ENCODE data around the gene GNB1L. TPM values are rescaled to one million over a fixed set of nuclear protein-coding genes. Genes with fewer than 3 reads are reported as not detected.

Gene GNB1L
- total RNA-seq, 1 experiment from 2014 or later, result 18.0 TPM

DNA sequence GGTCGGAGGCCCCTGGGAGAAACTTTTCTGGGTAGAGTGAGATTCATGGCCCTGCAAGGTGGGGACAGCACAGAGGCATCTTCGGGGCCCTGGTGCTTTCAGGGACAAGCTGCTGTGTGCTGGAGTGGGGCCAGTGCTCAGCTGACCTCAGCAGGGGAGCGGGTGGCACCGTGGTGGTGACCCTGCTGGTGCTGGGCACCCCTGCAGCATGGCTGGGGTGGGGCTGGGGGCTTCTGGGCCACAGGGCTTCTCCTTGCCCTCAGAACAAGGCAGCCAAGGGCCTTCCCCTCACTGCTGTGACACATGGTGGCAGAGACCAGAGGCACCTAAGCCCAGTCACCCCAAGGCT lies 24.9 kb upstream of the GNB1L start:
- Mint-ChIP-seq H3K27me3 (ENCODE audit: low read depth) (no peaks in the 10 kb centered on the region; the same call in 1 of the 2 replicates), H3K9me3 (no peaks in the 10 kb centered on the region), H3K4me1 (peaks cover 30% of the 10 kb centered on the region), H3K4me3 (no peak overlapping the region), H3K36me3 (no peaks in the 10 kb centered on the region), H3K27ac (no peak overlapping the region)
- TF ChIP-seq IRF2 (CRISPR knock-in tag; IDR thresholded peaks at IDR 0.05; ENCODE audit: borderline replicate concordance, low read depth), result no peak
- TF ChIP-seq ZNF317 (CRISPR knock-in tag; IDR thresholded peaks at IDR 0.05; ENCODE audit: borderline replicate concordance, low read depth), result no peak
- TF ChIP-seq, protein P1, sequence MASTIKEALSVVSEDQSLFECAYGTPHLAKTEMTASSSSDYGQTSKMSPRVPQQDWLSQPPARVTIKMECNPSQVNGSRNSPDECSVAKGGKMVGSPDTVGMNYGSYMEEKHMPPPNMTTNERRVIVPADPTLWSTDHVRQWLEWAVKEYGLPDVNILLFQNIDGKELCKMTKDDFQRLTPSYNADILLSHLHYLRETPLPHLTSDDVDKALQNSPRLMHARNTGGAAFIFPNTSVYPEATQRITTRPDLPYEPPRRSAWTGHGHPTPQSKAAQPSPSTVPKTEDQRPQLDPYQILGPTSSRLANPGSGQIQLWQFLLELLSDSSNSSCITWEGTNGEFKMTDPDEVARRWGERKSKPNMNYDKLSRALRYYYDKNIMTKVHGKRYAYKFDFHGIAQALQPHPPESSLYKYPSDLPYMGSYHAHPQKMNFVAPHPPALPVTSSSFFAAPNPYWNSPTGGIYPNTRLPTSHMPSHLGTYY (CRISPR knock-in tag; IDR thresholded peaks at IDR 0.05), result no peak
- no peak for TF ChIP-seq JUN (CRISPR knock-in tag; IDR thresholded peaks at IDR 0.05)
- no peak for TF ChIP-seq ZNF232 (CRISPR knock-in tag; IDR thresholded peaks at IDR 0.05)
- TF ChIP-seq EMX1 (CRISPR knock-in tag; IDR thresholded peaks at IDR 0.05), result no peak
- no peak for TF ChIP-seq NR3C1 (CRISPR knock-in tag; conservative IDR thresholded peaks at IDR 0.05; ENCODE audit: low read depth)
- no peak for TF ChIP-seq KAT7 (CRISPR knock-in tag; IDR thresholded peaks at IDR 0.05; ENCODE audit: borderline replicate concordance)
- no peak for TF ChIP-seq NR1H2 (CRISPR knock-in tag; IDR thresholded peaks at IDR 0.05)
- no peak for TF ChIP-seq ELF4 (CRISPR knock-in tag; IDR thresholded peaks at IDR 0.05; ENCODE audit: low read depth)
- TF ChIP-seq, protein P2, sequence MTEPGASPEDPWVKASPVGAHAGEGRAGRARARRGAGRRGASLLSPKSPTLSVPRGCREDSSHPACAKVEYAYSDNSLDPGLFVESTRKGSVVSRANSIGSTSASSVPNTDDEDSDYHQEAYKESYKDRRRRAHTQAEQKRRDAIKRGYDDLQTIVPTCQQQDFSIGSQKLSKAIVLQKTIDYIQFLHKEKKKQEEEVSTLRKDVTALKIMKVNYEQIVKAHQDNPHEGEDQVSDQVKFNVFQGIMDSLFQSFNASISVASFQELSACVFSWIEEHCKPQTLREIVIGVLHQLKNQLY (CRISPR knock-in tag; IDR thresholded peaks at IDR 0.05), result no peak
- no peak for TF ChIP-seq JAZF1 (CRISPR knock-in tag; IDR thresholded peaks at IDR 0.05)
- TF ChIP-seq, protein P3, sequence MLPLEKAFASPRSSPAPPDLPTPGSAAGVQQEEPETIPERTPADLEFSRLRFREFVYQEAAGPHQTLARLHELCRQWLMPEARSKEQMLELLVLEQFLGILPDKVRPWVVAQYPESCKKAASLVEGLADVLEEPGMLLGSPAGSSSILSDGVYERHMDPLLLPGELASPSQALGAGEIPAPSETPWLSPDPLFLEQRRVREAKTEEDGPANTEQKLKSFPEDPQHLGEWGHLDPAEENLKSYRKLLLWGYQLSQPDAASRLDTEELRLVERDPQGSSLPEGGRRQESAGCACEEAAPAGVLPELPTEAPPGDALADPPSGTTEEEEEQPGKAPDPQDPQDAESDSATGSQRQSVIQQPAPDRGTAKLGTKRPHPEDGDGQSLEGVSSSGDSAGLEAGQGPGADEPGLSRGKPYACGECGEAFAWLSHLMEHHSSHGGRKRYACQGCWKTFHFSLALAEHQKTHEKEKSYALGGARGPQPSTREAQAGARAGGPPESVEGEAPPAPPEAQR (CRISPR knock-in tag; IDR thresholded peaks at IDR 0.05), result no peak
- TF ChIP-seq, protein P4, sequence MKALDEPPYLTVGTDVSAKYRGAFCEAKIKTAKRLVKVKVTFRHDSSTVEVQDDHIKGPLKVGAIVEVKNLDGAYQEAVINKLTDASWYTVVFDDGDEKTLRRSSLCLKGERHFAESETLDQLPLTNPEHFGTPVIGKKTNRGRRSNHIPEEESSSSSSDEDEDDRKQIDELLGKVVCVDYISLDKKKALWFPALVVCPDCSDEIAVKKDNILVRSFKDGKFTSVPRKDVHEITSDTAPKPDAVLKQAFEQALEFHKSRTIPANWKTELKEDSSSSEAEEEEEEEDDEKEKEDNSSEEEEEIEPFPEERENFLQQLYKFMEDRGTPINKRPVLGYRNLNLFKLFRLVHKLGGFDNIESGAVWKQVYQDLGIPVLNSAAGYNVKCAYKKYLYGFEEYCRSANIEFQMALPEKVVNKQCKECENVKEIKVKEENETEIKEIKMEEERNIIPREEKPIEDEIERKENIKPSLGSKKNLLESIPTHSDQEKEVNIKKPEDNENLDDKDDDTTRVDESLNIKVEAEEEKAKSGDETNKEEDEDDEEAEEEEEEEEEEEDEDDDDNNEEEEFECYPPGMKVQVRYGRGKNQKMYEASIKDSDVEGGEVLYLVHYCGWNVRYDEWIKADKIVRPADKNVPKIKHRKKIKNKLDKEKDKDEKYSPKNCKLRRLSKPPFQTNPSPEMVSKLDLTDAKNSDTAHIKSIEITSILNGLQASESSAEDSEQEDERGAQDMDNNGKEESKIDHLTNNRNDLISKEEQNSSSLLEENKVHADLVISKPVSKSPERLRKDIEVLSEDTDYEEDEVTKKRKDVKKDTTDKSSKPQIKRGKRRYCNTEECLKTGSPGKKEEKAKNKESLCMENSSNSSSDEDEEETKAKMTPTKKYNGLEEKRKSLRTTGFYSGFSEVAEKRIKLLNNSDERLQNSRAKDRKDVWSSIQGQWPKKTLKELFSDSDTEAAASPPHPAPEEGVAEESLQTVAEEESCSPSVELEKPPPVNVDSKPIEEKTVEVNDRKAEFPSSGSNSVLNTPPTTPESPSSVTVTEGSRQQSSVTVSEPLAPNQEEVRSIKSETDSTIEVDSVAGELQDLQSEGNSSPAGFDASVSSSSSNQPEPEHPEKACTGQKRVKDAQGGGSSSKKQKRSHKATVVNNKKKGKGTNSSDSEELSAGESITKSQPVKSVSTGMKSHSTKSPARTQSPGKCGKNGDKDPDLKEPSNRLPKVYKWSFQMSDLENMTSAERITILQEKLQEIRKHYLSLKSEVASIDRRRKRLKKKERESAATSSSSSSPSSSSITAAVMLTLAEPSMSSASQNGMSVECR (CRISPR knock-in tag; IDR thresholded peaks at IDR 0.05; ENCODE audit: borderline replicate concordance), result no peak
- TF ChIP-seq, protein P5, sequence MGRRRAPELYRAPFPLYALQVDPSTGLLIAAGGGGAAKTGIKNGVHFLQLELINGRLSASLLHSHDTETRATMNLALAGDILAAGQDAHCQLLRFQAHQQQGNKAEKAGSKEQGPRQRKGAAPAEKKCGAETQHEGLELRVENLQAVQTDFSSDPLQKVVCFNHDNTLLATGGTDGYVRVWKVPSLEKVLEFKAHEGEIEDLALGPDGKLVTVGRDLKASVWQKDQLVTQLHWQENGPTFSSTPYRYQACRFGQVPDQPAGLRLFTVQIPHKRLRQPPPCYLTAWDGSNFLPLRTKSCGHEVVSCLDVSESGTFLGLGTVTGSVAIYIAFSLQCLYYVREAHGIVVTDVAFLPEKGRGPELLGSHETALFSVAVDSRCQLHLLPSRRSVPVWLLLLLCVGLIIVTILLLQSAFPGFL (CRISPR knock-in tag; IDR thresholded peaks at IDR 0.05; ENCODE audit: borderline replicate concordance), result no peak
- no peak for TF ChIP-seq GTF2I (CRISPR knock-in tag; conservative IDR thresholded peaks at IDR 0.05)
- TF ChIP-seq, protein P6, sequence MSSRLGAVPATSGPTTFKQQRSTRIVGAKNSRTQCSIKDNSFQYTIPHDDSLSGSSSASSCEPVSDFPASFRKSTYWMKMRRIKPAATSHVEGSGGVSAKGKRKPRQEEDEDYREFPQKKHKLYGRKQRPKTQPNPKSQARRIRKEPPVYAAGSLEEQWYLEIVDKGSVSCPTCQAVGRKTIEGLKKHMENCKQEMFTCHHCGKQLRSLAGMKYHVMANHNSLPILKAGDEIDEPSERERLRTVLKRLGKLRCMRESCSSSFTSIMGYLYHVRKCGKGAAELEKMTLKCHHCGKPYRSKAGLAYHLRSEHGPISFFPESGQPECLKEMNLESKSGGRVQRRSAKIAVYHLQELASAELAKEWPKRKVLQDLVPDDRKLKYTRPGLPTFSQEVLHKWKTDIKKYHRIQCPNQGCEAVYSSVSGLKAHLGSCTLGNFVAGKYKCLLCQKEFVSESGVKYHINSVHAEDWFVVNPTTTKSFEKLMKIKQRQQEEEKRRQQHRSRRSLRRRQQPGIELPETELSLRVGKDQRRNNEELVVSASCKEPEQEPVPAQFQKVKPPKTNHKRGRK (CRISPR knock-in tag; IDR thresholded peaks at IDR 0.05; ENCODE audit: borderline replicate concordance), result no peak
- TF ChIP-seq OVOL2 (CRISPR knock-in tag; IDR thresholded peaks at IDR 0.05; ENCODE audit: borderline replicate concordance), result no peak
- no peak for TF ChIP-seq ATF1 (CRISPR knock-in tag; IDR thresholded peaks at IDR 0.05)
- ATAC-seq, result no peak
- ChIA-PET CTCF (interaction anchor here (1.1 to 1.3 kb wide), 2 partner anchors 11 to 149 kb away, joined by 3 to 4 read pairs; no protein-coding TSS in a partner anchor), POLR2A (no interaction called here)
- DNase-seq (ENCODE audit: low spot score), result peak; percentile 7

All from WTC11 (cell line).